Mesenteric fat pad (tissue), 1 donor: ENCODE data around the gene FAM170B. TPM values are rescaled to one million over a fixed set of nuclear protein-coding genes. Genes with fewer than 3 reads are reported as not detected.

ENCODE experiments used
- DNase-seq: peaks from one replicate; pipeline ENCODE4 v3.0.0-alpha.2; 2020; ENCODE audit warnings: low spot score
- total RNA-seq: library from RNA; stranded (reverse); fragmentation: NEBNext Ultra II Directional; extraction: Animal tissue kit (Norgen Biotek cat#: 25700); gene quantifications from one replicate; pipeline ENCODE4 v1.2.1, GENCODE V29; 2021
- donor health status: DM: yes; HTN: yes; CAD: no.

The FAM170B gene
- total RNA-seq, 1 donor from 2014 or later, result not detected

DNA sequence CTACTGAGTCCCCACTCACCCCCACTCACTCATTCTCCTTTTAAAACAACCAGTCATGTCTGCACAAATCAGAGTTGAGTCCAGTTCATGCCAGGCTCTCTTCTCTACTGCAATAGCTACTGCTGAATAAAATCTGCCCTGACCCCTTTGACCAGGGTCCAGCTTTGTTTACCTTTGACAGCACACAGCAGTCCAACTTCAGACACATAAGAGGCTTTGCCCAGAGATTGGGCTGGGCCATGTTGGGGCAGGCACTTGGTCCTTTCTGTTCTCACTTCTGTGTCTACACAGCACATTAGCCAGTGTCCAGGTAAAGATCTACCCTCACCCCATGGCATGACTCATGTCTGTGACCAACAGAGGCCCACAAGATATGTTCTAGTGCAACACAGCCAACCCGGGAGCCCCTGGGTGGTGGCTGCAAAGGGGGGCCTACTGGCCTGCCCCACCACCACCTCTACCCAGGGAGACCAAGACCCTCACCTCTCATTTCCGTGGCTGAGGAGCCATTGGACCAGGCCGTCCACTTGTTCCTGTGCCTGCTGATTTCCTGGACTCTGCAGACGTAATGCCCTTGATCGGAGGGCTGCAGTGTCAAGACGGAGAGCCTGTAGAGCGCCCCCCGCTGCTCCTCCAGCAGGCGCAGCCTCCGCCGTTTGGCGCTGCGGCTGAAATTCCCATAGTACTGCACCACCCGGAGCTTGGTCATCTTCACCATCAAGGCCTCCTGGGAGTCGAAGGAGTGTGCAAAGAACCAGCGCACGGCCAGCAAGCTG is 26.5 kb downstream of the FAM170B start:
- peak; percentile 78 for DNase-seq

GRCh38 chr10:49106451-49106850 is 27.4 kb downstream of the FAM170B start:
- peak; percentile 78 for DNase-seq

DNA sequence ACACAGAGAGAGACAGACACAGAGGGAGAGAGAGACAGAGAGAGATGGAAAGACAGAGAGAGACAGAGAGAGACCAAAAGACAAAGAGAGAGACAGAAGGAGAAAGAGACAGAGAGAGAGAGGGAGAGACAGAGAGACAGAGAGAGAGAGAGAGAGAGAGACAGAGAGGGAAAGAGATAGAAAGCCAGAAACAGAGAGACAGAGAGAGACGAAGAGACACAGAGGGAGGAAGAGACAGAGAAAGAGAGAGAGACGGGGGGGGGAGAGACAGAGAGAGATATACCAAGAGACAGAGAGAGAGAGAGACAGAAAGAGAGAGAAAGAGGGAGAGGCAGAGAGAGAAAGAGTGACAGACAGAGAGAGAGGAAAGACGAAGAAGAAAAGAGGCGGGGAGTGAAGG is 28.7 kb downstream of the FAM170B start:
- DNase-seq, result no peak

DNA sequence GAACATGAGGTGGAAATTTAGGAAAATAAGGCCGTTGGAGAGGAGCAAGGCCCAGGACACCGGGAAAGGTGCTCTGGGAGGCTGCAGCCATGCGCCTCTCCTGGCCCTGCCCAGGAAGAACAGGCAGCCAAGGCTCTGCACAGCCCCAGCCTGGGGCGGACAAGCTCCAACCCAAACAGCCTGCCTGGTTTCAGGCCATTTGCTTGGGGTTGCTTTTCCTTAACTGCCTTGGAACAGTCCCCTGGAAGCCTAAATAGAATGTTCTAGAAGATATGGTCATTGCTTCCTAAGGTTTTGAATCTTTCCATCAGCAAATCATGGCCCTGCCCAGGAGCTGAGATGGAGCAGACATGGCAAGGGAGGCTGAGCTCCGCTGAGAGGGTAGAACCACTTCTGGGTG is 29.5 kb downstream of the FAM170B start:
- DNase-seq, result peak; percentile 35

DNA sequence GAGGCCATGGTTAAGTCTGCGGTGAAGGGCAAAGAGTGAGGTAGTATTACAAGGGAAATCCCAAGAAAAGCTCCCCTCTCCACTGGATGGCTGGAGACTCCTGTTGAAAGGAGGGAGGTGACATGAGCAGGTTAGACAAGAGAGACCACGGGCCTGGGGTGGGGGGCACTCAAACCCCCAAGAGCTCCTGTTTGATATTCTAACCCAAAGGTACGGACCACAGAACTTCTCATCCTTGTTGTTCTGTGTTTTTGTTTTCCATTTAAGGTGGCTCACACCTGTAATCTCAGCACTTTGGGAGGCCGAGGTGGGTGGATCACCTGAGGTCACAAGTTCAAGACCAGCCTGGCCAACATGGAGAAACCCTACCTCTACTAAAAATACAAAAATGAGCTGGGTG is 30.1 kb downstream of the FAM170B start:
- peak; percentile 53 for DNase-seq

GRCh38 chr10:49099046-49099445 is 34.8 kb downstream of the FAM170B start:
- peak; percentile 30 for DNase-seq

DNA sequence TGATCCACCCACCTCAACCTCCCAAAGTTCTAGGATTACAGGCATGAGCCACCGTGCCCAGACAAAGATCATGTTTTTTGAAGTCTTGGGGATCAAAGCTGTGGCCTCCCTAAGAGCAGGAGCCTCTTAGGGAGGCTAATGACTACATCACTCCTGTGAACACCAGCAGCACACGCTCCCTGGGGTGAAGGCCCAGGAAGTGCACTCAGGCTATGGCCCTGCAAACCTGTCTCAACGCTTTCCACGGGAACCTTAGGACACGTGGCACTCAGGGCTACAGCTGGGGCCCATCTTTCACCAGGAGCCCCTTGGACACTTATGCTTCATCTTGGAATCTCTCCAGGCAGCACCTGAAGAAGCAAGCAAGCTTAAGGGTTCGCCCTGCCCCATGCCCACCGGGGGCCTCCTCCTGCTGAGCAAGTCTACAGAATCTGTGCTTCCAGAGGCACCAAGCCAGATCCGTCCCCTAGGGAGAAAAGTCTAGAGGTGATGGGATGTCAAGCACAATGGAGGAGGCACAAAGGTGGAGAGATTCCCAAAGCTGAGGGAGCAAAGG is 36.9 kb downstream of the FAM170B start:
- DNase-seq, result peak; percentile 35

GRCh38 chr10:49094646-49095045 is 39.2 kb downstream of the FAM170B start:
- peak; percentile 20 for DNase-seq

DNA sequence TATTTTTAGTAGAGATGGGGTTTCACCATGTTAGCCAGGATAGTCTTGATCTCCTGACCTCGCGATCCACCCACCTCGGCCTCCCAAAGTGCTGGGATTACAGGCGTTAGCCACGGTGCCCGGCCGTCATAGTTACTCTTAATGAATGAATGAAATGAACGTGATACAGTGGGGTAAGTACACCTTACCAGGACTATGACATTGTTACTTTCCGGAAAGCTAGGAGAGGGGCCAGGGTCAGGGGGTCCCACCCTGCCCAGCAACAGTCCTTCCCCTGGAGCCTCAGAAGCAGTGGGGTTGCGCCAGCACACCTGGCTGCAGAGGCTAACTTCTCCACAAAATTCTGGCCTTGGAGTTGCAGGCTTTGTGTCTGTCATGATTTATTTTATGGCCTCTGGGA is 39.9 kb downstream of the FAM170B start:
- peak; percentile 68 for DNase-seq

GRCh38 chr10:49092477-49092876 is 41.3 kb downstream of the FAM170B start:
- peak; percentile 26 for DNase-seq

DNA sequence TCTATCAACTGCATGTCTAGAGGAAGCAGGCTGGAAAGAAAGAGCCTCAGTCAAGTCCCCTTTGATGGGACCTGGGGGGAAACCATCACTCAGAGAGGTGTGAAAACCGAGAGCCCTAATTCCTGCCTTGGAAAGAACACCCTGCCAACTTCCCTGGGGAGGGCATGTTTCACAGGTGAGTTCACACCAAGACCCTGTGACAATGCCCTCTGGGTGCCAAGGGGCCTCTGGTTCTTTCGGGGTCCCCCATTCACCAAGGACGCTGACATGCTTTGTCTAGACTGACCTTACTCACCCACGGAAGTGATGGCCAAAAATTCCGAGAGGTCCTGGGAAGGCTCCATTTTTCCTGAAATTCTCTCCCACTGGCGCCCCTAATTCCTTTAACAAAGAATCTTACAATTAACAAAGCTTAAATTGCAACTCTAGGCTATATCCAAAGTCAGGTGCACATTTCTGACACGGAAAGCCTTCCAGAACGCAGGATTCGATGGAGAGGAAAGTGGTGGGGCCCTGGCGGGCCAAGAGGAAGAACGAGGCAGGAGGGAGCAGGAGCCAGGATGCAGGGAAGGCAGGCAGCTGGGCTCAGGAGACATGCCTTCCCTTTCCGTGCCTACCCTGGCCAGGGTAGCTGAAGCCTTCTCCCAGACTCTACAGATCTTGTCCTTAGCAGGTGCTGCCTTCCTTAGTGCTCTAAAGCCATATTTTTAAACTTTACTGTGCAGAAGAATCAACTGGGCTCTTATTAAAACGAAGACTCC is 42.2 kb downstream of the FAM170B start:
- peak; percentile 62 for DNase-seq

- peak; percentile 65 for DNase-seq
Observed at GRCh38 chr10:49090696-49091380, 43.0 kb downstream of the FAM170B start.

DNA sequence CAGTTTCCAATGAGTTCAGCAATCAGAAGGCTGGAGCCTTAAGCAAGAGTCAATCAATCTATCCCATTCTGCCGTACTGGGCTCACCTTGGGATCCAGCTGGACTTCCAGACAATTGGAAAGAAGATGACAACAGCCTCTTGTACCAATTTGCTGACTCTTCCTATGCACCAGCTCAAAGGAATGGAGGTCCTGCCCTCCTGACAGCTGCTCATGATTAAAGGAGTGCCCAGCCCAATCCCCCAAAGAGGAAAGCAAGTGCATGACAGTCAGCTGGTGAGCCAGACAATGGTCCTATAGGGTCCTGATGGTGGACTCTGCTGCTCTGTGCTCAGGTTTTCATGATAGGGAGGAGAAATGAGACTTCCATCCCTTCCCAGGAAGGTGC is 43.6 kb downstream of the FAM170B start:
- peak; percentile 11 for DNase-seq

DNA sequence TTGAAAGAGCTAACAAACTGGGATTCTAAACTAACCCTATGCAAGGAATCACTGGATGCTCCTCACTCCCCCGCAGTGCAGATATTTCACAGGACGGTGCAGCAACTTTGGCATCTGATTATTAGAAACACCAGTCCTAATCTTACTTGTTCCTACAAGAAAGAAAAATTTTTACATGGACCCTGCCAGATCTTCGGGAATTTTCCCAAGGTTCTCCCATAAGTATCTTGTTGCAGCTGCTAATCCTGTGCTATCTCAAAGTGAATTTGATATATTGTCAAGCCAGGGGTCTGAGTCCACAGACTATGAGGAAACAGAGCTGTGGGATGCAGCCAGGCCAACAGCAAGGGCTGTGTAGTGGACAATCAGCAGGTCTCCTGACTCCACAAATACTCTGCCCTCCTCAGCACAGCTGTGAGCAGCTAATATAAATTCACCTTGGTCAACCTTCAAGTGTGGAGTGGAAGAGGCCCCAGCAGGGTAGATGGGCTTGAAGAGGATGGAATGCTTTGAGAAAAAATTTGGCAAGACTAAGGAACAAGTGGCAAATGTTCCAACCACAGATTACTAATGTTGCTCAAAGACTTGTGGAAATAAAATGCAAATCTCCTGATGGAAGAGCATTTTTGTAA is 44.1 kb downstream of the FAM170B start:
- DNase-seq, result peak; percentile 18

- peak; percentile 20 for DNase-seq
Observed at GRCh38 chr10:49089152-49089551, 44.7 kb downstream of the FAM170B start.

DNA sequence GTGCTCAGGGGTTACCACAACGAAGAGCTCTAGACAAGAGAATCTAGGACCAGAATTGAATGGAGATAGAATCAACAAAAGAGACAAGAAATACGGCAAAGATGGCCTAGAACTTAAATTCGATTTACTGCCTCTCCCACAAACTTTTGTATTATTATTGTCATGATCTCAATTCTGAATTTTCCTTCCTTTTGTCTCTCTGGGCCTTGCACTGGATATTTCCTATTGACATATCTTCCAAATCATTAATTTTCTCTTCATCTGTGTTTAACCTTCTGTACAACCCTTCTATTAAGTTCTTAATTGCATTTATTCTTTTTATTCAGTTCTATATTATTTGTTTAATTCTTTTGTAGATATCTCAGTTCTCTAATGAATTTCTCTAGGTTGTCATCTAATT is 46.9 kb downstream of the FAM170B start:
- no peak for DNase-seq

- no peak for DNase-seq
Observed at GRCh38 chr10:49083261-49083660, 50.6 kb downstream of the FAM170B start.

DNA sequence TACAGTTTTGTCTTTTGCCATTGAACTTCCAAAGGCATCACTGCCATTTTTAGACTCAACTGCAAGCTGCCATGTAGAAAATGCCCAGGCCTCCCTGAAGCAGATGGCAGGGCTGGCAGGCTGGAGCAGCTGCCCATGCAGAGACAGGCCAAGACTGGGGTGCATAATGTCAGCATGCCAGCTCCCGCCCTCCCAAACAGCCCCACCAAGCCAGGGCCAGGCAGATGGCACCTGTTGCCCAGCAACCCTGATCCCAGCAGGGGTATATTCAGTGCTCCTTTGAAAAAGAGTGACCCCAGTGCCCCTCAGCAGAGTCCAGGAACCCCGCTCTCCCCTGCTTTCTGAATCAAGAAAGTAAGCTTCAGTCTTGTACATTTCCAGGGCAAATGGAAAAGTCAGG is 51.1 kb downstream of the FAM170B start:
- DNase-seq, result peak; percentile 65

DNA sequence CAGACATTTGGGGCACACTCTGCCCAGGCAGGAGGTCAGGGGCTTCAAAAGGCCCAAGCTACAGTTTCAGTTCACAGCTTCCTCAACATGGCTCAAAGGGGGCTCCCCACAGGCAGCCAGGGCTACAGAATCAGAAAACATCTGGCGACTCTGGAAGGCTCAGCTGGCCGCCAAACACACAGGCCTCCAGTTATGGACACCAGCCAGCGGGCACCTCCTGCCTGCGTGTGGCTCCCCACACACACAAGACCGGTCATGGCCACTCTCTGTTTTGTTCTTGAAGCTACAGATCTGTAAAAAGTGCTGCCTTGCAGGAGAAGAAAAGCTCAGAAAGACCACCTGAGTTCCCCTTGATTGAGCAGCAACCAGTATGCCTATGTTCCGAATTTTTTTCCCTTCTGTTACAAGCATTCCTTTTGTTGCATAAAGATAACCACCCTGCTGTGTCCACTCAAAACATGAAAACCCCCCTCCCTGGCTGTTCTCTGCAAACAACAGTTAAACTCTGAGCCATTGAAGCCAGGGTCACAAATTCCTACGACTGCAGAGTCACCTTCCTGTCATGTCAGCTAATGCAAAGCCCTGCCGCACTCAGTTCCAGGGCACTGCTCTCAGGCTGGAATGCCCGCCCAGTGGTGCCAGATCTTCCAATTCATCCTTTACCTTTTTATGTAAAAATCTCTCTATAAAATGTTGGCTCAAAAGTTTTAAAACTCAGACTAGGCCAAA is 52.1 kb downstream of the FAM170B start:
- peak; percentile 55 for DNase-seq
